Astrocyte of the hippocampus (primary cell): ENCODE measurements around the gene TBC1D2B.
"Not testable (repeated sequence)": the region's sequence is repeated elsewhere in the genome, so short reads cannot be mapped to it uniquely, and the experiment has no call there.

Experiments
- DNase-seq: peaks from one replicate; pipeline ENCODE4 v3.0.0; 2011; ENCODE audit warnings: low read depth, low spot score

Gene TBC1D2B

DNA sequence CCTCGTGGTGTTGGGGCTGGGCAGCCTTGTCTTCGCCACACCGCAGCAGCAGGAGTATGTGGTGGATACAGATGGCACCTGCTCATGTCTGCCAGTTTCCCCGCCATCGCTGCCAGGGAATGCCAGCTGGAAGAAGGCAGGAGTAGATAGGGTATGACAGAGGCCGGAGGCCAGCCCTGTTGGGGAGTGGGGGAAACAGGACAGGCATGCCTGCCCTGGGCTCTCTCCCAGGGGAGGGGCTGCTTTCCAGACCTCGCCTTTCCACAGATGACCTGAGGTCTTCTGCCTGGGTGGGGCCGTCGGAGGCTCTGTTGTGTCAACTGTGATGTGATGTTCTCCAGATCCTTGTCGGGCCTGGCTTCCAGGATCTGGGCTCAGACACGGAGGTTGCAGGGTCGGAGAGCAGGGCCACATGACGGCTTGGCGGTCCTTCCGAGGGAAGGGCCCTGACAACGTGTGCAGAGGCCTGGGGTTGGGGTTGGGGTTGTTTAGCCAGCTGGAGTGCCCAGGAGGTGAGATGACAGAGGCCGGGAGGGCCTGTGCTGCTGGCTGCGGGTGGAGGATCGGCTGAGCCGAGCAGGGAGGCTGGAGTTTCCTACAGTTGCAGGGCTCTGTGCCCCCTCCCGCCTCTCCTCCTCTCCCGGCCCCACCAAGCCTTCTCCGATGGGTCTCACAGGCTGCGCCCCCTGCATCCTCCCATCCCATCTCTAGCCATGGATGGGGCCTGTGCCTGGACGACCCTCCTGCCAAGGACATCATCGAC, 102.0 kb downstream of the TBC1D2B start:
- DNase-seq = no peak

DNA sequence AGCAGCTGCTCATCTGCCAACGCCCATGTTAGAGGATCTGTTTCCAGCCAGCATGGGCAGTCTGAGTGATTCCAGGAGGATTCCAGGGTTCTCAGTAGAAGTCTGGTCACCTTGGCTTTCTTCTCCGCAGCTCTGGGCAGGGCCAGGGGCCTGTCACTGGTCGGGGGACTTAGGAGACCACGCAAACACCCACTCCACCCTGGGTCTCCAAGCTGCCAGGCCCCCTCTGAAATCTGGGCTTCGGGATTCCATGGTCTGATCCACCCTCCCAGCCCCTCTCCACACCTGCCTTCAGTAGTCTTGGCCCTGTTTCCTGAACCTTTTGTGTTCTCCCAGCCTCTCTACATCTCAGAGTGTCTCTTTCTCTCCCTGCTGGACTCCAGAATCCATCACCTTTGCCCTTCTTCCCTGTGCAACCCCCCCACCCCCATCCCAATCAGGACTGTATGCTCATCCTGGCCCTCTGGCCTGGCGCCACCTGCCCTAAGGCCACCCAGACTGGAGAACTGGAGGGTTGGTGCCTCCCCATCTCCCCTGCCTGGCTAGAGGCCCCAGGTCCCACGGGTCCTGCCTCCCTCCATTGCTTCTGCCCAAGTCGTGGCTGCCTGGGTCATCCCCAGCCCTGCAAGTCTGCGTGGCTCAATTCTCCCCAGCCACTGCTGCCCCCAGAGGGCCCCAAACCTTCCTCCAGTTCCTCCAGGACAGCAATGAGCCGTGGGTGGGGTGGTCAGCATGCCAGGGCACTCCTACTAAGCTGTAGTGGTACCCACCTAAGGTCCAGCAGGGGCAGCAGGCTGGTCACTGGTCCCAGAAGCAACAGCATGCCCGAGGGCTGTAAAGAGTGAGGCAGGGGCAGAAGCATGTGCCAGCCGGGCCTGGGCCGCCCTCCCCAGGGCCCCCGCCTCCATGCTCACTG, 102.8 kb downstream of the TBC1D2B start:
- no peak for DNase-seq

DNA sequence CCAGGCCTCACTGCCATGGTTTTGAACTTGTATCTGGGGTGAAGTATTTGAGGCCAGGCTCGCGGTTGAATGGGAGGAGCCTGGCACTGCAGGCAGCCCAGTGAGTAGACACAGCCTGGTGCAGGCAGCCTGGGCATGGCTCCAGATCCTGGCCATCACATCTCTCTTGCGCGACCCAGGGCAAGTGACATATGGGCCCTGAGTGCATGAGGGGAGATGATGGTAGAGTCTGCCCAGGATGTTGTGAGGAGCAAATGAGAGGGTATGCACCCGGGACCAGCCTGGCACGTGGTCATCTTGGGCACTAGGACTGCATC, 103.5 kb downstream of the TBC1D2B start:
- peak; percentile 62 for DNase-seq

DNA sequence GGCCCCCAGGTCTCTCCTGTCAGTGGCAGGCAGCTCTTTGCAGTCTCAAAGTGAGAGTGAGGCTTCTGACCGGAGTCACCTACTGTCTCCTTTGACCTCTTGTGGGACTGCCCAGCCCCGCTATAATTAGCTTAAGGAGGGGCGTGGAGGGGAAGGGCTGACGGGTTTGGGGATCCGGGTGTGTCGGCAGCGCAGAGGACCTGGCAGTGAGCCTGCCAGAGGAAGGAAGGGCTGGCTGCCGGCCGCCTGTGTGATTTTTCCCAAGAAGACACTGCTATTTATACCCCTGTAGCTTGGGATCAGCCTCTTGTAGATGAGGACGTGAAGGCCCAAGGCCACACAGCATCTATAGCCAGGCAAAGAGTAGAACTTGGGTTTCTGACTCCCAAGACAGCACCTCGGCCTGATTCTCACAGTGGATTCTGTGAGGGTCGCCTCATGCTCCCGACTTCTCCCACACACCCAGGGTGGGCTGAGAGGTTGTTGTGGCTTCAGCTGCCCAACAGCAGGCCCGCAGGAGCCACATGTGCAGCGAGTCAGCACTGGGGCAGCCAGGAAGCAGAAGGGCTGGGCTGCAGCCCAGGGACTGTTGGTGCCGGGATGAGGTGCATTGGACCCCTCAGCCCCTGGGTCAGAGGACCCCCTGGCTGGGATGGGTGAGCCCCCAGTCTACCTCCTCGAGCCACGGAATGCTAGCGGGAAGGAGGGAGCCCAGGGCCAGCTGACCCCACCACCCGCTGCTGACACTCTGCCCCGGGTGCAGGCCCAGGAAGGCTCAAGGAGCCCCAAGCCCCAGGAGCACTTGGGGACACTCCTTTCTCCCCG, 104.0 kb downstream of the TBC1D2B start:
- DNase-seq = not testable (repeated sequence)

DNA sequence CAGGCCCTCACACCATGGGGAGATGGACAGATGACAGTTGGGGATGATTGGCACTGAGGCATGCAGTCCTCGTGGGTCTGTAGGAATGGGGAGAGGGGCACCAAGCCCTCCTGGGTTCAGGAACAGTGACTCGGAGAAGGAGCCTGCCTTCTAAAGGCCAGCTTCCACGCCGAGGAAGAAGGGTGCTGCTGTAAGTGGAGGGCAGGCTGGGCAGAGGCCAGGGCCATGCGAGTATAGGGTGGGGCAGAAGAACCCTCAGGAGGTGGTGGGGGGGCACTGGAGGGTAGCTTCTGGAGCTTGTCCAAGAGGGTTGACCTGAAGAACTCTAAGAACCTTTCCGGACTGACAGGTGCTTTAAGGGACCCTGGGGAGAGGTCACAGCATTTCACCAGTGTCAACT, 104.8 kb downstream of the TBC1D2B start:
- DNase-seq = not testable (repeated sequence)

DNA sequence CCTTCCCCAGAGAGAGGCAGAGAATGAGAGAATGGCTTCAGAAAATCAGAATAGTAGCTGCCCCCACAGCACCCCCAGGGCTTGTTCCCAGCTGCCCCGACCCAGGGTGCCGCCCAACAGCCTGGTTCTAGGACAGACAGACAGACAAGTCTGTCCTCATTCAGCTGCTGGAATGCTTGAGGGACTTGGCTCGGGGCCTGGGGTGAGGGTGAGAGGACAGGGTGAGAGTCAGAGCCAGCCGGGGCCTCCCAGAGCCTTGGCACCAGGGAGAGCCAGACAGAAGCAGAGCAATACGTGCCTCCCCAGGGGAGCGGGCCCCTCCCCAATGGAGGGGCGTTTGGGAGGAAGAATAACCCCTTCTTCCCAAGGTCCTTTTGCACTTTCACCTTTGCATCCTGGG, 105.6 kb downstream of the TBC1D2B start:
- DNase-seq = not testable (repeated sequence)

DNA sequence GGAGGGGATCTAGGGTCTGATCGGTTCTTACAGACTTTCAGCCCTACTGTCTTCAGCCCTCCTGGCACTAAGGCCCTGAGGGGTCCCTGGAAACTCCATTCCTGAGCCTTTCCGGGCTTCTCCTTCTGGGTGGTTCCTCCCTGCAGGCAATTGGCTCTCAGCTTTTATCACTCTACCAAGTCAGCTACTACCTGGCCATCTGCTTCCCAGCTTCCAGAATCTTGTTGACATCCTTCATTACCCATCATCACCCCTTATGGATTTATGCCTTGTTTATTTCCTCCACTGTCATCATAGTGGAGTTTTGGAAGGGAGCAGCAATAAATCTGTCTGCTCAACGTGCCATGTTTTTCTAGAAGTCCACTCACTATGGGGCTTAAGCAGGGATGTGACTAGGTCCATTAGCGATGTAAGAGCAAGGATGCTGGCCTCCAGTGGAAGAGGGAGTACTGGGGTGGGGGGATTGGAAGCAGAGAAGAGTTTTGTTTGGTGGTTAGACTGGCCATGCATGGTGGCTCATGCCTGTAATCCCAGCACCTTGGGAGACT, 106.6 kb downstream of the TBC1D2B start:
- not testable (repeated sequence) for DNase-seq

DNA sequence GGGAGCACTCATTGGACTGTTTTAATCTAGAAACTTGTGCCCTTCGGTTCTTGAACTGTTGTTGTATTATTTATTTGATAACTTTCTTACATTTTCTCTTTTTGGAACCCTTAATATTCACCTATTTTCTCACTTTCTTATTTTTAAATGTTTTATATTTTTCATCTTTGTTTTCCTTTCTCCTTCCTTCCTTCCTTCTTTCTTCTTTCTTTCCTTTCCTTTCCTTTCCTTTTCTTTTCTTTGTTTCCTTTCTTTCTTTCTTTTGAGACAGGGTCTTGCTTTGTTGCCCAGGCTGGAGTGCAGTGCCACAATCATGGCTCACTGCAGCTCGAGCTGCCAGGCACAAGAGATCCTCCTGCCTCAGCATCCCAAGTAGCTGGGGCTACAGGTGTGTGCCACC, 108.5 kb downstream of the TBC1D2B start:
- DNase-seq = no peak

DNA sequence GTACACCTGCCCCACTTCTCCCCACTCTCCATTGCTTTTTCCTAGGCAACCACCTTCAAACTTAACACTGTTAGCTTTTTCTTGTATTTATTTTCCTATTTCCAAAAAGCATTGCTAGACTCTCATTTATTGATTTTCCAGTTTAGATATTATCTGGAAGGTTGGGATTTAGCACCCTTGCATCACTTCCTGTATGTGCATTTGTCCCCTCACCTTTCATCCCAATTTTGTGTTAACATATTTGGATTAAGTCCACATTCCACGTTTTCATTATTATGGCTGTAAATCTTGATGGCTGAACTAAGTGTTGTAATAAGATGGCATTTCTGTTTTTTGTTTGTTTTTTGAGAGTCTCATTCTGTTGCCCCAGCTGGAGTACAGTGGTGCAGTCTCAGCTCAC, 109.7 kb downstream of the TBC1D2B start:
- no peak for DNase-seq

DNA sequence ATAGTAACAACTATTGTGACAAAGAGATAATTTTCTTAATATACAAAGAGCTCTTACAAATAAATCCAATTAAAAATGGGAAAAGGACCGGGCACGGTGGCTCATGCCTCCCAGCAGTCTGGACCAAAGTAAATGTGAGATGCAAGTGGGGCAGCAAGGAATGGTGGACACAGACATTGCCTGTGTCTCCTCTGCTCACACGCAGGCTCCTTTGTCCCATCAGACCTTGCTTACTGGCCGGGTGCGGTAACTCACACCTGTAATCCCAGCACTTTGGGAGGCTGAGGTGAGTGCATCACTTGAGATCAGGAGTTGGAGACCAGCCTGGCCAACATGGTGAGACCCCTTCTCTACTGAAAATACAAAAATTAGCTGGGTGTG, 110.3 kb downstream of the TBC1D2B start:
- DNase-seq = not testable (repeated sequence)

DNA sequence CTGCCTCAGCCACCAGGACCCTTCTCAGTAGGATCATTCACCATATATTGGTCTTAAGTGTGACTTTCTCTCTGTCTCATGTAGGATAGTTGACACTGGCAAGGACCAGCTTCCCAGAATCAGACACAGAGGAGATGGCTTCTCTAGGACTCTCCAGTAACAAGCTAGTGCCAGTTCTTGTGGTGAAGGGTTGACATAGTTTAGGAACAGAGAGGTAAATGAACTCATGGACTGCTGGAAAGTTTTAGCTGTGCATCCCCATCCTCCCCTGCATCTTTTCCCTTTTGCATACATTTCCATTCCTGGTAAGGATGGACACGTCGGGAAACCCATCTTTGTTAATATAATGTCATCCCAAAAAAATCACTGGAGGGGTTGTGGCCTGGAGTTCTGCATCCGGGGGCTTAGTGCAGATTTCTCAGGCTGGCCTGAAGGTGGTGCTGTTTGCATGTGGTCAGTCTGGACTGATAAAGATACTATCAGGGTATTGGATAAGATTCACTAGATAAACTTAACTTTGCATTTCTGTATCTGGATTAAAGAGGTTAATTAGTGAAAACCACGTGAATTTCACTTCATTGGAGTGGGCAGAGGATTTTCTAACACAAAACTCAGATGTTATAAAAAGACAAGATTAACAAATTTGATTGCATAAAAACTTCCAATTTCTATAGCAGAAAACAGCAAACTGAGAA, 110.8 kb downstream of the TBC1D2B start:
- peak; percentile 68 for DNase-seq

DNA sequence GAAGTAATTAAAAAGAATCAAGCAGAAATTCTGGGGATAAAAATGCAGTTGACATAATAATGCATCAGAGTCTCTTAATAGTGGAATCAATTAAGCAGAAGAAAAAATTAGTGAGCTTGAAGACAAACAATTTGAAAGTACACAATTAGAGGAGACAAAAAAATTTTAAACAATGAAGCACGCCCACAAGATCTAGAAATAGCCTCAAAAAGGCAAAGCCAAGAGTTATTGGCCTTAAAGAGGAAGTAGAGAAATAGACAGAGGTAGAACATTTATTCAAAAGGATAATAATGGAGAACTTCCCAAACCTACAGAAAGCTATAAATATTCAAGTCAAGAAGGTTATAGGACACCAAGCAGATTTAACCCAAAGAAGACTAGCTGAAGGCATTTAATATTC, 113.3 kb downstream of the TBC1D2B start:
- DNase-seq = no peak

DNA sequence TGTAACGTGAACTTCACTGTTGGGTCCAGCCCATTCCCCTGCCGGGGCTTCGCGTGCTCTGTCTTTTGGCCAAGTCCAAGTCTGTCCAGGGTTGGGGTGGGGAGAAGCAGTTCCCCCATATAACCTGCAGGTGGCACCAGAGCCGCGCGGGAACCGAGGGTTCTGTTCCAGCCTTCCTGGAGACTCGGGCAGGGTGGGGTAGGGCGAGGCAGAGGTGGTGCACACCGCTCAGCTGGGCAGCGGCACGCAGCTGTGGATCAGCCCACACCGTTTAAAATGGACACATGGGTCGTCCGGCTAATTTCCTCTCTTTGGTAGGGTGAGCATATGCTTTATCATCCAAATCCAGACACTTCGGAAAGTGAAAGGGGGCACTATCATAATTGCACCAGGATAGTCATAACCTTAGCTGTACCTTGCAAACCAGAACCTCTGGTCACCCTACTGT, 118.1 kb downstream of the TBC1D2B start:
- DNase-seq = peak; percentile 86

DNA sequence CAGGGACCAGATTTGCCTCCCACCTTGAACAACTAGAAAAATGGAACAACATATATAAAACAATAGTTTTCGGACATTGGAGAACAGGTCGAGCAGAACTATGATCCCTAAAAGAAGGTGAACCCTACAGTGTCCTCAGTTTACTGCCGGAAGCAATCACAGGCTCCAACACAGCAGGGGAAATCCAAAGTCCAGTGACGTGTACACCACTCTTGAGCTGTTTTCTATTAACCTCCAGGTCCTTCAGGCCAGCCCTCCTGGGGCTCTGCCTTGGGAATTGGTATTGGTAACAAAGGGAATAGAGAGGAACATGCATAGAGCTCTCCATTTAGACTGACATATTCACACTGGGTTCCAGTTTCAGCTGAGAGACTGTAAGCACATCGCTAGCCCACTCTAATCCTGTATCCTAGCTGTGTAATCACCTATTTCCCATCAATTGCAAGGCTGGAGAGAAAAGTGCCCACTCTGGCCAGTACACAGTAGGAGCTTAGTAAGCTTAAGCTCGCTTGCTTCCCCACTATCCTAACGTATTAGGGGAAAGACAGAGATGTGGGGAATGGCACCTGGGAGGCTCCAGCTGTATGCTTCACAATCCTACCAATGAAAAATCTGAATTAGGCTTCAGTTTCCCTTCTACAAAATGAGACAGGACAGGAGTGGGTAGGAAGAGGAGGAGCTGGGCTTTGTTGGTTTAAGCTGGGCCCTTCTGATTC, 118.6 kb downstream of the TBC1D2B start:
- DNase-seq = not testable (repeated sequence)

DNA sequence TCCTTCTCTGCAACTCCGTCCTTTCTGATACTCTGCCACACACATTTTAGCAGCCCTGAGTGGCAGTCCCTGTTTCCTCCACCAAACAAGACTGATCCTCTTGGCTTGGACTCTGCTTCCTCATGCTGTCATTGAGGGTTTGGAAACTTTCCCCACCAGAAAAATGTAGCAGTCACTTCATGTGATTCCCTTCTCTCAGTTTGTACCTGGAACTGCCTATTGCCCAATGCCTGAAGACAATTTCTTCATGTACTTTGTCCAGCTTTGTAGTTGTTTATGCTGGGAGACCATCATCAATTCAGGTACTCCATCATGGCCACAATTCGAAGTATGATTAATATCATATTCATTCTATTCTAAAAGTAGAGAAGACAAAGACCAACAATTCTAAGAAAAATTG, 119.5 kb downstream of the TBC1D2B start:
- not testable (repeated sequence) for DNase-seq

DNA sequence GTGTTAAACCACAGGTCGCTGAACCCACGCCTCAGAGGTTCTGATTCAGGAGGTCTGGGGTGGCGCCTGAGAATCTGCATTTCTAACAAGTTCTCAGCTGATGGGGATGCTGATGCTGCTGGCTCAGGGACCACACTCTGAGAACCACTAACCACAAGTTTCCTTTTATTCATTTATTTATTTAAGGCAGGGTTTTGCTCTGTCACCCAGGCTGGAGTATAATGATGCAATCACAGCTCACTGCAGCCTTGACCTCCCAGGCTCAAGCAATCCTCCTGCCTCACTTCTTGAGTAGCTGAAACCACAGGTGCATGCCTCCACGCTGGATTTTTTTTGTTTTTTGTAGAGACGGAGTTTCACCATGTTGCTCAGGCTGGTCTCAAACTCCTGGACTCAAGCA, 123.6 kb downstream of the TBC1D2B start:
- DNase-seq = peak; percentile 41

DNA sequence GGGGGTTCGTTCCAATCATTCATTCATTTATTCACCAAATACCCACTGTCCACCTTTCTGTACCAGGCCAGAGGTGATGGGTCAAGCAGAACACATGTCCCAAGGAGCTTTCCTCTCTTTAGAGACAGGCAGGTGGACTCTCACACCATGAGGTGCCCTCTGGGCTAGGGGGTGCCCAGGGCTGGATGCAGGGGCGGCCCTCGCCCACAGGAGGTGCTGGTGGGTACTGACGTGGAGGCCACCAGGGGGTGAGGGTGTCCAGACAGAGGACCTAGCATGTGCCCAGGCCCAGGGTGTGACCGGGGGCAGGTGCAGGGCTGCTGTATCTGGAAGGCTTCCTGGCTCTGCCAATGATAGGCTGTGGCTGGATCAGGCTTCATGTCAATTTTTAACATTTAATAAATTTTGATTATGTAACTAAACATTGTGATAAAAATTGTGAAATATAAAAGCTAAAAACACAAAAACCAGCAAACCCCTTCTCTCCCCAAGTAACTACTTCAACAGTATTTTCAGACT, 124.5 kb downstream of the TBC1D2B start:
- DNase-seq = not testable (repeated sequence)

DNA sequence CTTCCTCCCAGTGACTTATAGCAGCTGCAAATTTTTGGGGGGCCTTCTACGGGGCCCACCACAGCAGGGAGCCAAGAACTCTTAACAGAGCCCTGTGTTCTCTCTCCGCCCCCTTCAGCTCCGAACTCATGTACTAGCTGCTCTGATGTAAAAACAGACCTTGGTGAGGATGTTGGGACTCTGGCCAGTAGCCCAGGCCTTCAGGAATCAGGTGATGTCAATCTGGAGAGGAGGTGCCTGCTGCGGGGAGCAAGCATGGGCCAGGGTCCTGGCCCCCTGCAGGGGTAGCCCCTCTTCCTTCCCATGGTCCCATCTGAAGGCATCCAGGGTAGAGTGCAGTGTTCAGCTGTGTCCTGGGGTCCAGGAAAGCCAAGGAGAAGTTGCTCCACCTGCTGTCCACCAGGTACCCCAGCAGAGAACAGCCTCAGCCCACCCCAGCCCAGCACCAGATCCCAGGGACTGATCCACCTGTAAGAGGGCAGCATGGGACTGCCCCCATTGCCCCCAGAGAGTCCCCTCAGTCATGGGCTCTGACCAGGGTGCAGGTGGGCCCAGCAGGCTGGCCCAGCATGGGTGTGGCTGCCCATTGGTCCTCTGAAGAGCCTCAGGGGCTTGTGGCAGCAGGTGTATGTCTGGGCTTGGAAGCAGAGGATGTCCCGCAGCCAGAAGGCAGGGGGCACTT, 126.3 kb downstream of the TBC1D2B start:
- DNase-seq = not testable (repeated sequence)

DNA sequence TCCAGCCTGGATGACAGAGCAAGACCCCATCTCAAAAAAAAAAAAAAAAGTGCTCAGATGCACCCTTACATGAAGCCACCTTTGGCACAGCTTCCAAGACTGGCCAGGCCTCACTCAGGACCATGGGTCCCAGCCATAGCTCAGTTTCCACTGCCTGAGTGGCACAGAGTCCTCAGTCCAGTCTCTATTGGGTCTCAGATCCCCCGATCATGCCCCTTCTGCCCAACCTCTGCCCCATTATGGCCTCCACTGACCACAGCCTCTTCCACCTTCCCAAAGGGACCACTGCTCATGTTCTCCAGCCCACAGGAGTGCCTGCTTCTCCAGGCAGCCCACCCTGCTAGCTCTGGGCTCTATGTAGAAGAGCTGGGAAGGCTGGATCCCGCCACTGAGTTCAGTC, 127.0 kb downstream of the TBC1D2B start:
- DNase-seq = not testable (repeated sequence)

DNA sequence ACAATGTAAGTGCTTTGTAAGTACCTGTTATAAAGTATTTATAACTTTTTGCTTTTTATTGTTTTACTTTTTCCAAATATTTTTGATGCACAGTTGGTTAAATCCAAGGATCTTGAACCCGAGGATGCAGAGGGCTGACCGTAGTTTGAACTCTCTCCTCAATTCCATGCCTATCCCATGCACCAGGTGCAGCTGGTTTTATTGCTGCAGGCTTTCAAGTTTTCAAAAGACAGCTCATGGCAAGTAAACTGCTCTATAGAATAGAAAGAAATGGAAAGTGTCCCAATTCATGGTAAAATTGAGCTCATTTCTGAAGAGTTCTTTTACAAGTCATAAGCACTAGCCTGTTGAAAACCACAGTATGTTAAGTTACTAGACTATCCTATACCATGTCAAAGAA, 131.9 kb downstream of the TBC1D2B start:
- no peak for DNase-seq
